SW 1271 (cell line): ENCODE measurements around the gene OSBP.
"Not testable (repeated sequence)": the region's sequence is repeated elsewhere in the genome, so short reads cannot be mapped to it uniquely, and the experiment has no call there.

Source experiments
- DNase-seq, 2 experiments: peaks; one replicate each; lab custom pipeline; 2025; lab: John Stamatoyannopoulos, UW

The OSBP gene, protein sequence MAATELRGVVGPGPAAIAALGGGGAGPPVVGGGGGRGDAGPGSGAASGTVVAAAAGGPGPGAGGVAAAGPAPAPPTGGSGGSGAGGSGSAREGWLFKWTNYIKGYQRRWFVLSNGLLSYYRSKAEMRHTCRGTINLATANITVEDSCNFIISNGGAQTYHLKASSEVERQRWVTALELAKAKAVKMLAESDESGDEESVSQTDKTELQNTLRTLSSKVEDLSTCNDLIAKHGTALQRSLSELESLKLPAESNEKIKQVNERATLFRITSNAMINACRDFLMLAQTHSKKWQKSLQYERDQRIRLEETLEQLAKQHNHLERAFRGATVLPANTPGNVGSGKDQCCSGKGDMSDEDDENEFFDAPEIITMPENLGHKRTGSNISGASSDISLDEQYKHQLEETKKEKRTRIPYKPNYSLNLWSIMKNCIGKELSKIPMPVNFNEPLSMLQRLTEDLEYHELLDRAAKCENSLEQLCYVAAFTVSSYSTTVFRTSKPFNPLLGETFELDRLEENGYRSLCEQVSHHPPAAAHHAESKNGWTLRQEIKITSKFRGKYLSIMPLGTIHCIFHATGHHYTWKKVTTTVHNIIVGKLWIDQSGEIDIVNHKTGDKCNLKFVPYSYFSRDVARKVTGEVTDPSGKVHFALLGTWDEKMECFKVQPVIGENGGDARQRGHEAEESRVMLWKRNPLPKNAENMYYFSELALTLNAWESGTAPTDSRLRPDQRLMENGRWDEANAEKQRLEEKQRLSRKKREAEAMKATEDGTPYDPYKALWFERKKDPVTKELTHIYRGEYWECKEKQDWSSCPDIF

DNA sequence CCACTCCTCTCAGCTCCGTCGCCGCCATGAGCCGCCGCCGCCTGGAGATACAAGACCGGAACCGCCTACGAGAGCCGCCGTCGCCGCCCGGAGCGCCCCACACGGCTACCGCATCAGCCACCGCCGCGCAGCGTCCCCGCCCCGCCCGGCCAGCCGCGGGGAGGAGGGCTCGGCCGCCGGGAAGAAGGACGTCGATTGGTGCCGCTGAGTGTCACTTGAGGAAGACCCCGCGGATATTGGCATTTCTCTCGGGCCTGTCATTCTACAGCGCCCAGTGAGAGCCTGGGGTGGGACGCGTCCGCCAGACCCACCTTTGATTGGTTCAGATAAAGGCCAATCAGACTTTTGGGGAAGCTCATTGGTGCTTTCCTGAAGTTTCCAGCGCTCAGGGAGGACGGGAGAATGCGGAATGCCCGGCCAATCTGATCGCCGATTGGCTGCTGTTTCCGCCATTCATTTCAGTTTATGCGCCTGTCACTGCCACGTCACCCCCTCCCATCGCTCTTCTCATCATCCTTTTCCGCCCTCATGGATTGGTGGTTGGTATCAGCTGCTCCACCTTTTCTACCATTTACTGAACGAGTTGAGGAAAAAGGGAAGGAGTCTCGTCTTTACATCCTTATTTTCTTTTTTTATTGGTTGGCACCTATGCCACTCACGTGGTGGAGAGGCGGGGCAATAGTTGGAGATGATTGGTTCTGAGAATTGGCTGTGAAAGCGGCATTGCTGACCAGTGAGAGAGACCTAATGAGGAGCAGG is at the start of gene OSBP:
TSS of gene OSBP (minus strand) at position 138 of the 759 bp plus-strand sequence. CDS start at position 28, 110 bp downstream.
- peak; percentile 100 for DNase-seq

DNA sequence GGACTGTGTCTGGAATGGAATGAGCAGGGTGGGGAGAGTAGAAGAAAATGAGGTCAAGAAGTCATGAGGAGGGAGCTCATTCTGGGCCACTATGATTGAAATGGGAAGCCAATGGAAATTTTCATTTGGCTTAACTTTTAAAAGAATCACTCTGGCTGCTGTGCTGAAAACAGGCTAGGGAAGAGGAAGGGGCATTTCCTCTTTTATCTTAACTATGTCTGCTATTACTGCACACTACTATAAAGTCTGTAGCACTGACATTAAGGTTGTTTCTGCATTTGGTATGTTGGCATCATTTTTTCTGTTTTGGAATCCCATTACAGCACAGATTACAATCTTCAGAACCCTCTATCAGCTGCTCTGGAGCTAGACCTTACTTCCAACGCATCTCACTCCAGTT is 45.0 kb upstream of the OSBP start:
- DNase-seq: no peak

DNA sequence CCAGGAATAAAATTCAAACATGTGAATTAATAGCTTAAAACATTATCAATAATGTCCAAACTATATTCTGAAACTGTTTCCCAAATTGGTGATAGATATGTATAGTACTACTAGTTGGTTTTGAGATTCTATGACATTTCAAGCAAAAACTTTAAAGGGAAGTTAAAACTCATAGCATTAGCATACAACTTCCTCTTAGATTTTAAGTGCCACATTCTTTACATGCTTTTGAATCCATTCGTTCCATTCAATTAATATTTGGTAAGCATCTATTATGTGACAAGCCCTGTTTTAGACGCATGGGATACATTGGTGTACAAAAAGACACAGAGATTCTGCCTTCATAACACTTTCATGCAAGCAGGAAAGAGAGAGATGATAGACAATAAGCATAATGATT is 44.4 kb upstream of the OSBP start:
- no peak for DNase-seq

DNA sequence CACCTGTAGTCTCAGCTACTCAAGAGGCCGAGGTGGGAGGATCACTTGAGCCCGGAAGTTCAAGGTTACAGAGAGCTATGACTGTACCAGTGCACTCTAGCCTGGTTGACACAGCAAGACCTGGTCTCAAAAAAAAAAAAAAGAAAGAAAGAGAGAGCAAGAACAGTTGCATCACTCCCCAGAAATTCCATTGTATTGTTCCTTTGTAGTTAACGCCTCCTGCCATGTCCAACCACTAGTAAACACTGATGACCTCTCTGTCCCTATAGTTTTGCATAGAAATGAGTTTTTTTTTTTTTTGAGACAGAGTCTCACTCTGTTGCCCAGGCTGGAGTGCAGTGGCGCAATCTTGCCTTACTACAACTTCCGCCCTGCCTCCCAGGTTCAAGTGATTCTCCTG is 42.5 kb upstream of the OSBP start:
- no peak for DNase-seq

DNA sequence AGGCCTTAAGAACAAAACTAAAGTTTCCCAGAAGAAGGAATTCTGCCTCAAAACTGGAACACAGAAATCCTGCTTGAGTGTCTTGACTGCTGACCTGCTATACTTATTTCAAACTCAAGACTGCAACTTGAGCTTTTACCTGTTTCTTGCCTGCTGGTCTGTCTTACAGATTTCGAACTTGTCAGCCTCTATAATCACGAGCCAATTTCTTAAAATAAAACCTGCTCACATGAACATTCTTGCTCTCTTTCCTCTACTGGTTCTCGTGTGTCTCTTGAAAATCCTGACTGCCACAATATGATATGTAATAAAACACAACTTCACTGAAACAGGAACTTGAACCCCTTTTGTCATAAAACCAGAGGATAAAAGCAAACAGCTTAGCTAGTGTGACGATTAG is 39.3 kb upstream of the OSBP start:
- DNase-seq: no peak

DNA sequence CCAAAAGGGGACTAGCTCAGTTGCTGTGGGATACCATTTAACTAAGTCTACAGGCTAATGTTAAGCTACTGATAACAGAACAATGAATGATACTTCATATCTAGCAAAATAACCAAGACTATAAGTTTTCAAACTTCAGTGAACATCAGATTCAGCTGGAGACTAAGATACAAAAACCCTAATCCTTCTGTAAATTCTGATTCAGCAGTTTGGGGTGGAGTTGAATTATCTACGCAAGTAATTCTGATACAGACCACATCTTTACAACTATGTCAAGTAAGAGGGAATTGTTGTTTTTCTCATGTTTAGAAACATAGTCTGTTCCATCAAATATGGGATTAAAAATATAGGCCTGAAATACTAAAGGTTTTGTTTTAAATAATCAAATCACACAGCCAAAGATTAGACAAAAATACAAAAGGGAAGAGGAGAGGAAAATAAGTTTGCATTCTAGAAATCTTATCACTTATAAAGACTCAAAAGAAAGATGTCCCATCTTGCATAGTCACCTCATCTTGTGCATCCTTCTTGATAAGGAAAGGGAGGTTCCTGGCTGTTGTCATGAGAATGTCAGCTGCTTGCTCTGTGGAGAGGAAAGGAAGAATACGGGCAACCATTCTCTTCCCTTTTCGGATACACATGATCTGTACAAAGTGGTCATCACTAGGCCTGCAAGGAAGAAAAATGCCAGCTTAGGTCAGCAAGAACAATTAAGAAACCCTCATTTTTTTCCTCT is 31.8 kb upstream of the OSBP start:
- DNase-seq: no peak

DNA sequence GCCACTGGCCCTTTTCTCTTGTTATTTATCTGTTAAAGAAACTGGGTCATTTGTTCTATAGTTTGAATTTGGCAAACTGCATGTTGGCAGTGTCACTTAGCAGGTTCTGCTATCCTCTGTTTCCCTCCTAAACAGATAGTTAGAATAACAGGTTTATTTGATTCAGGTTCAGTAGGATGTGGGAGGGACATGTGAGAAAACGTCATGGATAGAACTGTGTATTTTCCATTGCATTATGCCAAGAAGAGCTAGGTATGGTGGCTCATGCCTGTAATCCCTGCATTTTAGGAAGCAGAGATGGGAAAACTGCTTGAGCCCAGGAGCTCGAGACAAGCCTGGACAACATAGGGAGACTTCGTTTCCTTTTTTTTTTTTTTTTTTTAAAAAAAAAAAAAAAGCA is 29.0 kb upstream of the OSBP start:
- DNase-seq: no peak

DNA sequence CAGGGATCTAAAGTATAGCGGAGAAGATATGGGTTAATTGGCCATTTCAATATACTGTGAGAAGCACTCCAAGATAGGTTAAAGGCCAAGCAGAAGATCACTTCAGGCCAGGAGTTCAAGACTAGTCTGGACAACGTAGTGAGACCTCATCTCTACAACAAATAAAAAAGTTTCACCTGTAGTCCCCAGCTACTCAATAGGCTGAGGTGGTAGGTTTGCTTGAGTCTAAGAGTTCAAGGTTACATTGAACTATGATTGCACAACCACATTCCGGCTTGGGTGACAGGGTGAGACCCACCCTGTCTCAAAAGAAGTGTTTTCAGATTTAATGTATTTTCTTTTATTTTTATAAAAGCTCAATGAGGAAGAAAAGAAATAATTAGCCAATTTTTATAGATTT is 27.8 kb upstream of the OSBP start:
- no peak for DNase-seq

DNA sequence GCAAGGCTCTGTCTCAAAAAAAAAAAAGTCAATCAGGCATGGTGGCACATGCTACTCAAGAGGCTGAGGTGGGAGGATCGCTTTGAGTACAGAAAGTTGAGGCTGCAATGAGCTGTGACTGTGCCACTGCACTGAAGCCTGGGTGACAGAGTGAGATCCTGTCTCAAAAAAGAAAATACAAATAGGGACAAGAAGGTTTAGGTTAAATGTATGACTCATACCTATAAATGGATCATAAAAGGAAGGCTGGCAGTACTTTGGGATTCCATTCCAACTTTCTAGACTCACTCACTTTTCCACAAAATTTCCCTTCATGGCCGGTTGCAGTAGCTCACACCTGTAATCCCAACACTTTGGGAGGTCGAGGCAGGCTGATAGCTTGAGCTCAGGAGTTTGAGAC is 25.6 kb upstream of the OSBP start:
- no peak for DNase-seq

DNA sequence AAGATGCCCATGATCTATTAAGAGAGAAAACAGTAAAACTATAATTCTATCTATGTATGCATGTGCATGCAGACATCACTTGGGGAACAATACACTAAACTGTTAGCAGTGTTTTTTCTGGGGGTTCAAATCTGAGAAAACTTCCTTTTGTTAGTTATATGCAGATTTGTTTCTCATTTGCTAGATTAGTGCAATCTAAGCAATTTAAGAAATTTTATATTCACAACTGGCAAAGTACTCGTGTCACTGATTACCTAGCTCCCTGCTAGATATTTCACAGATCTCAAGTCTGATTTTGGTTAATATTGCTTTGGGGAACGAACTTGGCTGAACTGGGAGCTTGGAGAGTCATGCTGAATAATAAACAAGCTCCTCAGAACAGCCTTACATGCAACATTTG is 14.9 kb upstream of the OSBP start:
- no peak for DNase-seq

DNA sequence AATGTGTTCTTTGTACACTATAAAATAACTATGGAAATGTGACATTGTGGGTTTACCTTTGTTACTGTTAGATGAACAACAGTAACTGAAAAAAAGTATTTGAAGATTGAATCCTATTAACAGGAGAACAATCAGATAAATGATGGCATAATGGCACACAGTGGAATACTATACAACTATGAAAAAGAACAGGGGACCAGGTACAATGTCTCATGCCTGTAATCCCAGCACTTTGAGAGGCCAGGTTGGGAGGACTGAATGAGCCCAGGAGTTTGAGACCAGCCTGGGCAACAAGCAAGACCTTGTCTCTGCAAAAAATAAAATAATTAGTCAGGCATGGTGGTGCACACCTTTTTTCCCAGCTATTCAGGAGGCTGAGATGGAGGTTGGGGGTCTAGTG is 14.4 kb upstream of the OSBP start:
- DNase-seq: no peak

DNA sequence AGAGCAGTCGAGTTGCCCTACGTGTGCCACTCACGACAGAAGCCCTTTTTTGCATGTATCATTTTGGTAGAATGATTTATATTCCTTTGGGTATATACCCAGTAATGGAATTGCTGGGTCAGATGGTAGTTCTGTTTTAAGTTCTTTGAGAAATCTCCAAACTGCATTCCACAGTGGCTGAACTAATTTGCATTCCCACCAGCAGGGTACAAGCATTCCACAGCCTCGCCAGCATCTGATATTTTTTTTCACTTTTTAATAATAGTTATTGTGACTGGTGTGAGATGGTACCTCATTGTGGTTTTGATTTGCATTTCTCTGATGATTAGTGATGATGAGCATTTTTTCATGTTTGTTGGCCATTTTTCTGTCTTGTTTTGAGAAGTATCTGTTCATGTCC is 11.4 kb upstream of the OSBP start:
- not testable (repeated sequence) for DNase-seq

DNA sequence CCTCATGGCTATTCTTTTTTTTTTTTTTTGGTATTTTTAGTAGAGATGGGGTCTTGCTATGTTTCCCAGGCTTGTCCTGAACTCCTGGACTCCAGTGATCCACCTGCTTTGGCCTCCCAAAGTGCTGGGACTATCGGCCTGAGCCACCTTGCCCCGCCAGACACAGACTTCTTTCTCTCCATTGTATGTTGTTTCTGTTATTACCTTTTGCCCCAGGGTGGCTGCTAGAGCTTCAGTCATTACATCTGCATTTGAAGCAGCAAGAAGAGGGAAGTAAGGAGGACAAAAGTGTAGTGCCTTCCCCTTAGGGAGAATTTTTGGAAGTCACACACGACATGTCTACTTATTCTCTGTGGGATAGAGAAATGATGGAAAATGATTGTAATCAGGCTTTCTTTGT is 10.1 kb upstream of the OSBP start:
- DNase-seq: no peak

DNA sequence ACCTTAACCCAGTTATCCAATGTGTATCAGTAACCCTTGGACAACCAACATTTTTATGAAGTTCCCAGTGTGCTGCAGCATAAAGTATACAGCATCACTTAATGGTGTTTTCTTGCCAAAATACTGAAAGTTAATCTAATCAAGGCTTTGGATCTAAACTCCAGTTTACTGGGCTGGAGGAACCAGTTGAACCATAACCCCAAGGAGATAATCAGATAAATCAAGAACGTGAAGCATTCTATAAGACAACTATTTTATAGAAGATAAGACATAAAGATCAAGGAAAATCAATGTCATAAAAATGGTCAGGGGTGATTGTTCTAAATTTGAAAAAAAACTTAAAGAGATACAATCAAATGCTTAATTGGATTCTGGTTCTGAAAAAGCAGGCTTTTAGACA is 2.3 kb upstream of the OSBP start:
- no peak for DNase-seq

DNA sequence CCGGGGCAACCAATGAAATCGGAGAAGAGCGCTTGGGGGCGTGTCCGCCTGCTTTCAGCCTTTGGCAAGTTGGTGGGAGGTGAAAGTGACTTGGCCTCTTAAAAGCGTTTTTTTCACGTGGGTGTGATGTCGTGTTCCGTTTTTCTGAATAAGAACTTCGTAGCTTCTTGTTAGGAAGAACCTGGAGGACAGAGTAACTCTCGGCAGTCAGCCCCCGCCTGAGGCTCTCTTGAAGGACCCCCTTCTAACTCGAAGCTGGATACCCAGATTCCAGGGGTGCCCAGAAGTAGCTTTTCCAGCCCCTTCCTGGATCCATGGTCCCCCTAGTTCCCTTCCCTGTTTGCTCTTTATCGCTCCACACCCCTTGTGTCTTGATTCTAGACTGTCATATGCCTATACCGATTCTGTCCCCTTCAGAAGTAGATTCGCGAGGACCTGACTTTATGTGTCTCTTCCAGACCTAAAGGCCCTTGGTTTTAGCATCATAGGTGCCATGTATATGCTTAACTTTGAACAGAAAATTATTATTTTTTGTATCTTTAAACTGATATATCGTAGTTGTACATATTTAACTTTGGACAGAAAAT is 915 bp upstream of the OSBP start:
- no peak for DNase-seq

DNA sequence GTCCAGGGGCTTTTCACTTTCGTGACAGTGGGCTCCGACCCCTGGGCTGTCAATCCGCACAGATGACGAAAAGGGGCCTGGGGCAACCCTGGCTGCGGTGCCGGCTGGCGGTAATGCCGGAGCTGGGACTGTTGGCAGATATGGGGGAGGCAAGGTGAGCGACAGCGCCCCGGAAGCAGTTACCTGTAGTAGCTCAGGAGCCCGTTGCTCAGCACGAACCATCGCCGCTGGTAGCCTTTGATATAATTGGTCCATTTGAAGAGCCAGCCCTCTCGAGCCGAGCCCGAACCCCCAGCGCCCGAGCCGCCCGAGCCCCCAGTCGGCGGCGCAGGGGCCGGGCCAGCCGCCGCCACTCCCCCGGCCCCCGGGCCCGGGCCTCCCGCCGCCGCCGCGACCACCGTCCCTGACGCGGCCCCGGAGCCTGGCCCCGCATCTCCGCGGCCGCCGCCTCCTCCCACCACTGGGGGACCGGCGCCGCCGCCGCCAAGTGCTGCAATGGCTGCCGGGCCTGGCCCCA is 396 bp downstream of the OSBP start:
- peak in 1 of 2 experiments; percentile 30 for DNase-seq

DNA sequence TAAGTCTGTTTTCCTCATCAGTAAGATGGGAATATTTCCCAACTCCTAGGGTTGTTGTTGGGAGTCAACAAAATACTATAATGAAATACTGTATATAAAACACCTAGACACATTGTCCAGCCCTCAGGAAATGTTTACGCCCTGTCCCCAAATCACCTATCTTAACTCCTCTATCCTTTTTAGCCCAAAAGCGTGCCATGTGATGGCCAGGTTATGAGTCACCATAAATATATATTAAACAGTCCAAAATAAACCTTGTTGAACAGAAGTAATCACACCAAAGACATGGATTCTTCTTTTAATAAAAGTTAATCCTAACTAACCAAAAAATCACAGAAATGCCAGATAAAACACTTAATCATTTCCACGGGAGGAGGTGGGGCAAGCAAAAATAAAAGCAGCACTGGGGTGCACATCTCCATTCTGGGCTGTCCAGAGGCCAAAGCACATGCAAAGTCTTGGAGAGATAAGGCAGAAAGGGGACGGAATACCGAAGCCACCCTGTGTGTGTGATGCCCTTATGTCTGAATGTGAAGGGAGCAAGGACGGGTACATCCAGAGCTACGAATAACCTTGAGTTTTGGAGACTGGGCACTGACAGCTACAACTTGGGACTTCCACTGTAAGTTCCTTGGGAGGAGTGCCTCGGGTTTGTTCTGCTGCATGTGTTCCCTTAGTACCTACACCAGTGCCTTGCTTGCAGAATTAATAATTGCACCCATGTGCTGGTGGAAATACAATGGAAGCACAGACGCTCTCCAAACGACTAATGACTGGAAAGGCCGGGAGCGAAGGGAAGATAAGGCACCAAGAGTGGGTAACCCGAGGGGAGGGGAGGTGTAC is 1.1 kb downstream of the OSBP start:
- DNase-seq: no peak

DNA sequence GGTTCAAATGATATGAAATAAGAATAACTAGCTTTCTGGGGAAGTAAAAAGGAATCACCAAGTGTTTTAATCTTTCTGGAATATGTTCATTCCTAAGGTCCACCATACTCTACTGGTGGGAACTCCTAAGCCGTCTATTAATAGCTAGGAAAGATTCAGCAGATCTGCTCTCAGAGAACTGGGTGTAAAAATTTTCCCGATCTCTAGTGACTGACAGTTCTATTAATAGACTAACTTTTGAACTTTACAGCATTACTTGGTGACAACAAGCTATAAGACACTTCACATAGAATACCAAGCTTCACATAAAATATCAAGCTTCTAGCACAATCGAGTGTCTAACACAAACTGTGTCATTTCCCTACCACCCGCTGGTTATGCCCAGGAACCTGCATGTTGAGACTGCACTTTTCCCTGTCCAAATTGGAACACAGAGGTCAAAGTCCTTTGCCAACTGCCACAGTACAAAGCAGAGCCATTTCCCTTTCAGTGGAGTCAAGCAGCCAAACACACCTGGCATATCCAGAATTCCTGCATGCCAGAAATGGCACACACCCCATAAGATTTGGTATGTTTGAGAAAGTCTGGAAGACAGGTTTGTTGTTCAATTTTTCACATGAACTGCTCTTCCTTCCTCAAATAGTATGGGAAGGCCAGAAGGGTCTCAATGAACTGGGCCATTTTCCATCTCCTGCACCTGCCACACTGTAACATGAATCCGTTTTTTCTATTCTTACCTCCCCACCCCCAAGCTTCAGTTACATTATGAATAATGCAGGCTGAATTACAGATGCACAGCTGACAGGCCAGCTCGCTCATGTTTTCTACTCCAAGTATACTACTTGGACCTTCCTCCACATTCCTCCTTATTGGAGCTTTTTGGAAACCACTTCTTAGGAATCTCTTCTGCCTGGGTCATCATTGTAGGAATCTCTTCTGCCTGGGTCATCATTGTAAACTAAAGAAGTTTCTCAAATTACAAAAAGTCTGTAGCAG is 3.7 kb downstream of the OSBP start:
- DNase-seq: no peak

DNA sequence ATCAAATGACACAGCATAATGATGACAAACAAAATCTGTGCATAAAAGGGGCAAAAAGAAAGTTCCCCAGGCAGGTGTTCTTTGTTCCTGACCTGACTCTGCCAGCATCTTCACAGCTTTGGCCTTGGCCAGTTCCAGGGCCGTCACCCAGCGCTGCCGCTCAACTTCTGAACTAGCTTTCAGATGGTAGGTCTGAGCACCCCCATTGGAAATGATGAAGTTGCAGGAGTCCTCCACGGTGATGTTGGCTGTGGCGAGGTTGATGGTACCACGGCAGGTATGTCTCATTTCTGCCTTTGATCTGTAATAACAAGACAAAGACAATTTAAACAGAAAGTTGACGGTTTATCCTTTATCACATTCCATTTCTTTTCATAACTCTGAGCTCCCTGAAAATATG is 5.3 kb downstream of the OSBP start:
- no peak for DNase-seq
